HG03442 (cell line): ENCODE data around the gene CD6.

Source experiments
- ATAC-seq: cut with Tn5 transposase; IDR thresholded peaks from one replicate; pipeline ENCODE4 v1.9.1; 2021; ENCODE audit warnings: mild to moderate bottlenecking, moderate library complexity; ENCODE audit not compliant: unreplicated experiment

CD6 gene

DNA sequence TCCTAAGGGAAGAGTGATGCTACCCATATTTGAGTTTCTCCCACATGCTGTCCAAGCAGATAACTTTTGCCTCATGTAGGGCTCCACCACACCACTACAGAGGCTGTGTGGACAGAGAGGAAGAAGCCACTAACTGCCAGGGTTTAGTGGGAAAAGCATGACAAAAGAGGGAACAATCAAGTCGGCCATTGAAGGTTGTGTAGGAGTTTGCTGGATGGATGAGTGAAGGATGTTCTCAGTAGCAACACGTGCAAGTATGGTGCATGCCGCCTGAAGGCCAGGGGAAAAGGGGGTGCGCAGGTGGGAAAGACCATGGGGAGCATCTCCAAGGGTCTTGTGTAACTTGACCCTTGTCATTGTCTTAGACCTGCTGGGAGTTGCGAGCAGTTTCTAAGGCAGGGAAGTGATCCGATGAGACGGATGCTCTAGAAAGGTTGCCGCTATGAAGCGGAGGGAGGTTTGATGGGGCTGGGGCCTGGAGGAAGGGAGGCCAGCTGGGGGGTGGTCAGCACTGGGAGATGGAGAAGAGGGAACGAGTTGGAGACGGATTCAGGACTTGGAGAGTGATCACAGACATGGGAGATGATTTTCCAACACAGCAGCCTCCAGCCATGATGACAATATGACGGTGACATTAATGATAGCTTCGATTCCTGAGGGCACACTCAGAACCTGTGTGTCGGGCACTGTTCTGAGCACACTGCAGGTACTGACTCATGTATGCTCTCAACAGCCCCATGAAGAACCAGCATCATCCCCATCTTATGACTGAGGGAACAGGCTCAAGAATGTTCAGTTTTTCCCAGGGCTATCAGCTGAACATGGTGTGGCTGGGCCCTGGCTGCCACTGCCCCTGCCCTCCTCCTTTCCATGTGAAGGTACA lies 53.7 kb downstream of the CD6 start:
- no peak for ATAC-seq

DNA sequence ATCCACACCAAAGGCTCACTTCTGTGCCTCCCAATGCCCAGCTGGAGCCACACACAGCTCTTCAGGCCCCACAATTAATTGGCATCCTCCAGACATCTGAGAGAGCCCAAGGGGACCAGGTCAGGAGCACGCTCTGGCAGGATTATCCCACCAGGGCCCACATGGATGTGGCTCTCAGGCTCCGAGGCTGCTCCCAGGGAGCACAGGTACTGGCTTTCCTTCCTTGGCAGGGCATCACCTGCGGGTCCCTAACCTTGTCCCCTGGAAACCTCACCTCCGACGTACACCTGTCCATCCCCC lies 54.3 kb downstream of the CD6 start:
- no peak for ATAC-seq

DNA sequence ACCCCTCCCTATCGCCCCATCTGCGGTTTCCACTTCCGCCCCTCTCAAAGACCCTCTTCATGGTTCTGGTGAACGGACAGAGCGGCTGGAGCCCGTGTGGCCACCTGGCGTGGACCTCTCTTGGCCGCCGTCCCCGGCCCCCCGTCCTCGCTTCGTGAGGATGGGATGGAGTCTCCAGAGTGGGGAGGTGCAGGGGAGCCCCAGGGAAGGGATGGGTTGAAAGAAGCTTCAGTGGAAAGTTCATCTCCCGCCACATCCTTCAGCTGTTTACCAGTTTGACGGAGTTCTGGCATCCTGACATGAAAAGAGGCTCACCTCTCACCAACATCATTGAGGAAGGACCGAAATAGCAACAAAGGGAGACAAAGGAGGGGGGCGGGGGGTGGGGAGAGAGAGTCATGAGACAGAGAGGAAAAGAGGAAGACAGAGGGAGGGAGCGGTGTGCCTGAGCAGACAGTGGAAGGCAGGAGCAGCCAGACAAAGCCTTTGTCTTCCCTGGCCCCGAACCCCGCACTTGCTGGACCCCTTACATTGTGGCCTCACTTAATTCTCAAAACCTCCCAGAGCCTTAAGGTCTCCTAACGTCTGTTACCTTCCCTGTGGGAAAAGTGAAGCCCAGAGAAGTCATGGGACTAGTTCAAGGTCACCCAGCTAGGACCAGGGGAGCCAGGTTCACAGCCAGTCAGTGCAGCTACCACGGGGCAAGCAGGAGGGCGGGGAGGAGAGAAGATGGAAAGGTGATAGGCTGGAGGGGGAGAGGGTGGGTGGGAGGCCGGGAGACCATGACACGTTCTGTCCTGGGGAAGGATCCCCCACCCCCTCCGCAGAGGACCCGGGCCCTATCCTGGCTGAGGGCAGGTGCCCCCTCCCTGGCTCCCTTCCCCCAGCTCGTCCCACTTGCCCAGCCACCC lies 54.9 kb downstream of the CD6 start:
- no peak for ATAC-seq

DNA sequence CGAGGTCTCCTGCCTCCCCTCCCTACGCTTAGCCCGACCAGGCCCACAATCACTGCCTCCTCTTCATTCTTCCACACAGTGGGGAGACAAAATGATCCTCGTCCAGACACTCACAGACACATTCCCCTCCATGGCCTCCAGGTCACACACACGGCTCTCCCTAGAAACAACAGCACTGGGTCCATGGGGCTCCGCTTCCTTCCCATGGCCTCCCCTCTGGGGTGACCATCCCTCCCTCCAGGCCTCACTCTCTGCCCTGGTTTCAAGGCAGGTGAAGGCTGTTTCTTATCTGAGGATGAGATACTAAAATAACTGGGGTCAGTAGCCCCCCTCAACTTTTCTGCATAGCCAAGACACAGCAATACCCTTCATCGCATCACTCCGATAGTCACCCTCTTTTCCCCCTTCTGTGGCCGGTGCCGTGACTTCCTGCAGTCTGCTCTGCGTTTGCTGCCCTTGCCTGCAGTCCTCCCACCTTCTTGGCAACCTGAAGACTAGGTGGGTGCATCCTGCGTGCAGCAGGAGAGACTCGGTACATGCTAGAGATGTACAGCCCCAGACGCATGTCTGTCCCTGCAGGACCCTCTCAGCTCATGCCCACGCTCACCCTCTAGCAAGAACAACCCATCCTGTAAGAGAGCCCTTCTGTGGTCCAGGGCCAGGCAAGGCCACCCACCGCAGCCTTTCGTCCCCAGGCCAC lies 55.8 kb downstream of the CD6 start:
- no peak for ATAC-seq

DNA sequence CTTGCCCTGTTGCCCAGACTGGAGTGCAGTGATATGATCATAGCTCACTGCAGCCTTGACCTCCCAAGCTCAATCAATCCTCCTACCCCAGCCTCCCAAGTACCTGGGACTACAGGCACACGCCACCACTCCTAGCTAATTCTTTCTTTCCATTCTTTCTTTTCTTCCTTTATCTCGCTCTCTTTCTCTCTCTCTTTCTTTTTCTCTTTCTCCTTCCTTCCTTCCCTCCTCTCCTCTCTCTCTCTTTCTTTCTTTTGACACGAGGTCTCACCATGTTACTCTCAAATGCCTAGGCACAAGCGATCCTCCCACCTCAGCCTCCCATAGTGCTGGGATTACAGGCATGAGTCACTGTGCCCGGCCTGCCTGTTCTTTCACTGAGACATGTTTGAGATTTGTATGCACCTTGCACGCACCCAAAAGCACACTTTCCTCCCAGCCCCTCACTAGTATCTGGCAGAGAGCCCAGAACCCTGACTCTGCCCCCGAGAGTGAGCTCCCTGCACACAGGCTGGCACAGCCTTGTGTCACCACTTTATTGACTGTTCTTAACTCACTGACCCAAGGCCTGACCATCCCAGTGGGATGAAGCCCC lies 56.8 kb downstream of the CD6 start:
- ATAC-seq, result peak; percentile 92

DNA sequence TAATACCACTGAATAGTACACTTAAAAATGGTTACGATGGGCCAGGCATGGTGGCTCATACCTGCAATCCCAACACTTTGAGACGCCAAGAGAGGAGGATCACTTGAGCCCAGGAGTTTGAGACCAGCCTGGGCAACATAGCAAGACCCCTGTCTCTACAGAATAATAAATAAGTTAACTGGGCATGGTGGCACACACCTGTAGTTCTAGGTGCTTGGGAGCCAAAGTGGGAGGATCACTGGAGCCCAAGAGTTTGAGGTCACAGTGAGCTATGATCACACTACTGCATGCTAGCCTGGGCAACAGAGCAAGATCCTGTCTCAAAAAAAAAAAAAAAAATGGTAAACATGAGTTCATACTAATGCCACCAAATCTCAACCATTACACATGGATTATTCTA lies 61.3 kb downstream of the CD6 start:
- no peak for ATAC-seq

DNA sequence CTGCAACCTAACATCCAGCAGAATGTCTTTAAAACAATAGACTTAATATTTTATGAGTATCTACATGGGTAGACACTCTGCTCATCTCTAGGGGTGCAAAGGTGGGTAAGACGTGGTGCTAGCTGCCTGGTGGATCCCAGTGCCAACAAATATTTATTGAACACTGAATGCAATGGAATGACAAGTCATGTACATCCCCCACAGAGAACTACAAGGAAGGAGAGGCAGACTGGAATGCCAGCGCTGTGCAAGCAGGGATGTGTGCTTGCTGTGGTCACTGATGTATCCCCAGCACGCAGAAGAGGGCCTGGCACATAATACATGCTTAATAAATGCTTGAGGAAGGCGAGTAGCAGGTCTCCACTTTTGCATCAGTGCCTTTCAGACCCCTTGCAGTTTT lies 61.9 kb downstream of the CD6 start:
- no peak for ATAC-seq

DNA sequence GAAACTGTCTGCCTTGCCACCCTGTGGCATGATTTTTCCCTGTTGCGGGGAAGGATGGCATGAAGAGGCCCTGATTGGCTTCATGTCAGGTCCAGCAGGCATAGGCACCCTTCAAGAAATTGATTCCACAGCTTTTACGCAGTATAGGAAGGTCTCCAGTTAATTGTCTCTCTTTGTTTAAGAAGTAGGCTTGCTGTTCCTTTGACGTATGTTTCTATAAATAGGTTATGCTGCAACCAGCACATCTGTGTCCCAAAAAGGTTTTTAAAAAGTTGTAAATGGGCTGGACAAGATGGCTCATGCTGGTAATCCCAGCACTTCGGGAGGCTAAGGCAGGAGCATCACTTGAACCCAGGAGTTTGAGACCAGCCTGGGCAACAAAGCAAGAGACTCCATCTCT lies 62.6 kb downstream of the CD6 start:
- ATAC-seq, result no peak

DNA sequence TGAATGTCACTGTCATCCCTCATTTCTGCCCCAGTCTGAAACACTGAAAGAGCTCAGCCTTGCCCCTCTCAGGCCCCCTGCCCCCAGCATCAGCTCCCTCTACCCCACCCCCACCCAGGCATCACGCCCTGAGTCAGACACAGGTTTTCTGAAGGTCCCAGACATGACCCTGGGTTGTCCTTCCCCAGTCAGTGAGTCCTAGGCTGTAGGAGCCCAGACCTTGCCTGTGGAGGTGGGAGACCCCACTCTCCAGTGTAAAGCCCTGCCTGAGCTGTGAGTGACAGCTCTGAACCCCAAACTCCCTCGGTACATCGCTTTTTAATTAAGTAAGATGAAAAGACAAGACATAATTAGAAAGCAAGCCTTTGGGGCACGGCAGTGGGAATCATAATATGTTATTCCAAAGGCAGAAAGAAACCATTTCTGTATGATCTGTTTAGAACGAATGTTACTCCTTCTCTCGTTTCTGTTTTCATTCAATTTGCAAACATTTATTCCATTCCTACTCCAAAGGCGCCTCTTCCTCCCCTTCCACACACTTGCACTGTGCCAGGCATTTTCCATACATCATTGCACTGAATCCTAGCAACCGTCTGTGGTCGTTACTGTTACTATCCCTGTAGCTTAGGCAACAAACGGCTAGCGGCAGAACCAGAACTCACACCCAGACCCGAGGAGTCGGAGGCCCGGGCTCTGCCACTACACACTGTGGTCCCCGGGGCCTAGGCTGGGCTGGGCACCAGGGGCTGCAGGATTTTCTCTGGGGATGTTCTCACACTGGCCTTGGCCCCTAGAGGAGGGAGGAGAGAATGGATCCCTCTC lies 63.4 kb downstream of the CD6 start:
- ATAC-seq, result no peak

DNA sequence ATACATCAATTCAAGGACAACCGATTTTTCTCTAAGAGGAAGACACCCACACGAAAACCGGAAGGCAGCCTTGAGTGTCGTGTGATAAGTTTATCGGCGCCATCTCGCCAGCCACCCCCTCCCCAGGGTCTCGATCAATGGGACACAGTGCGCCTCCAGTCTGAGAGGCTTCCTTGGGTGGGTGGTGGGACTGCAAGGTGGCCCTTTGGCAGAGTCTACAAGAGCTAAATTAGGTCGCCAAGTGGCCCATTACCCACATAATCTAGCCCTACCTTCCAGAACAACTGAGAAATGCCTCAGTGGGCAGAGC lies 64.0 kb downstream of the CD6 start:
- ATAC-seq, result no peak

DNA sequence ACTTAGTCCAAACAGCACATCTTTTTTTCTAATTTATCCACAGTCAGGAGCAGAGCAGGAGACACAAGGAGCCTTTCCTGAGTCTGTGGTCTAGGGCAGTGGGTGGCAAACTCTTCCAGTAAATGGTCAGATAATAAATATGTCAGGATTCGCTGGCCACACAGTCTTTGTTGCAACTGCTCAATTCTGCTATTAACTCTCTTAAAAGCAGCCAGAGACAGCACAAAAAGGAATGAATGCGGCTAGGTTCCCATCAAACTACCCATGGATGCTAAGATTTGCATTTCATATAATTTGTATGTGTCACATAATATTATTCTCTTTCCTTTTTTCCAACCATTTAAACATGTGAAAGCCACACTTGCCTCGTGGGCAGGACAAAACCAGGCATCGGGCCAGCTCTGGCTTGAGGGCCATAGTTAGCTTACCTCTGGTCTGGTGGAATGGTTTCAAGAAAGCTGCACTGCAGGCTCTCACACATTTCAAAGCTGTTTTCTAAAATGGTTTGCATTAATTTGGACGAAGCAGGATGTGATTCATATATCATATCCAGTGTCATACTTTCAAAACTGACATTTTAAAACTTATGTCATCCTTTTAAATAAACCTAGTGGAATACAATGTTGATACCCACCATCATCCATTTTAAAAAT lies 66.1 kb downstream of the CD6 start:
- ATAC-seq, result no peak

DNA sequence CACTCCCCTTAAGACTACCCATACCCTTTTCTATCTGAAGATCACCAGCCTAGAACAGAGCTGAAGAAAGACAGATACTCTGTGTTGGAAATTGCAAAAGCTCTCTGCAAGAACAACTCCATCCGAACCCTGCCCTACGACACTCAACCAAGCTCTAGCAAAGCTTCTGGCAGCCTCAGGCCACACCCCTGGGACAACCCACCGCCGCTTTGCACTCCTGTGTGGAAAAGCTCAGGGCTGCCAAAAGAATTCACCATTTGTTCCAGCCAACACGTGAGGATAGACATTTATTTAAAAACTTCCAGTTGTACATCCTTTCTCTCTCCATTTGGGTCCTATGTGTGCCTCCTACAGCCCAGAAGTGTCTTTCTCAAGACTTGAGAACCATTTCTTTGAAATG lies 68.4 kb downstream of the CD6 start:
- no peak for ATAC-seq

DNA sequence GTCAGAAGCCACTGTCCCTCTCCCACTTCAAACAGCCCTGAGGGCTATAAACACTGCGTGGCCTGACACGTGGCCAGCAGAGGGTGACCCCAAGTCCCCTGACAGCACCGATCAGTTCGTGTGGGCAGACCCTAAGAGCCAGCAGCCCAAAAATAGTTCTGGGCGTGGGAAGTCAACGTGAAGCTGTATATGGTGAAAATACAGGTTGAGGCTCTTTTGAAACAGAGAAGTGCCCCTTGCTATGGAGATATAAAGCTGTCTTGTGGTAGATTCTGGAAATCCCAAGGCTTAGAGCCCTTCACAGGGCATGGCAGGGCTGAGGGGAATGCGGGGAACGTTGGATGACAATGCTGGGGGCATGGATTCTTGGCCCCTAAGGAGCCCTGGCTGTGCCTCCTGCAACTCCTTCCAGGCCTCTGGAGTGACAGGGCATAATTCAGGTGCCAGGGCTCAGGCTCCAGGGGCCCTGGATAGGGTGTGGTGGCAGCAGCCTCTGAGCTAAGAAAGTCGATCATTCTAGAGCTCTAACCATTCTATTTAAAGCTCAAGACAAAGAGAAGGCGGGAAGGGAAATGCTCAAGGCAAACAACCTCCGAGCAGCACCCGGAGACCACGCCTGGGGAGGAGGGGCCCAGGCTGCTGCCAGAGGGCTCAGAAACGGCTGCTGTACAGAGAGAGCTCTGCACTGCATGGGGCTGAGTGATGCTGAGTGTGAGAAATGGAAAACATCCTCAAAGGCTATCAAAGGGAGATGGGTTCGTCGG lies 70.5 kb downstream of the CD6 start:
- ATAC-seq, result peak; percentile 75

DNA sequence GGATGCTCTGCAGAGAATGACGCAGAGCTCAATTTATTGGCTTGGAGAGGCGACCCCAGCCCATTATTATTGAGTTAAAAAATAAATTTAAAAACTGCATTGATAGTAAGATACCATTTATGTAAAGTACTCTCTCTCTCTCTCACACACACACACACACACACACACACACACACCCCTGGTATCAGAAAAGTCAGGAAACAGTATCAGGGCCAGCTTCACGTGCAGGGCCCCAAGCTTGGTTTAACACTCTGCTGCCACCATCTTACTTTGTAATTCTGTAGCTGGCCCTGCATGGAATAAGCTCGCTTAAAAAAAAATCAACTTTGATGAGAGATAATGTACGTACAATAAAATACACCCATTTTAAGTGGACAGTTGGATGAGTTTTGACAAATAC lies 71.1 kb downstream of the CD6 start:
- ATAC-seq, result no peak

DNA sequence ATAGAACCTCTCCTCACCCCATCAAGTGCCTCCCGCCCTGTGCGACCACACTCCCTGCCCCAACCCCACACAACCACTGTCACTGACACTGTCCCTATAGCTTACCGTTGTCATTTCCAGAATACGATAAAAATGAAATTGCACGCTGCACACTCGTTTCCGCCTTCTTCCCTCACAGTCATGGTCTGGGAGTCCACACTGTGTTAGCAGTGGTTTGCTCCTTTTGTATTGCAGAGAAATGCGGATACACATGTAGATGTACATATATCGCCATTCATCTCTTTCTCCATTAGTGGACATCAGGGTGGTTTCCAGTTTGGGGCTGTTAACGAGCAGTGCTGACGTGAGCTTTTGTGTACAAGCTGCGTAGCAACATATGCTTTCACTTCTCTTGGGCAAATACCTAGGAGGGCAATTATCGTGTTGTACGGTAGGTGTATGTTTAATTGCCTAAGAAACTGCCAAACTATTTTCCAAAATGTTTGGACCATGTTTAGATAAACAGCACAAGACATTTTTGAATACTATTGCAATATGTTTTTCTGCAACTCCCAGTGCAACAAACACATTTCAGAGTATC lies 71.6 kb downstream of the CD6 start:
- ATAC-seq, result no peak

DNA sequence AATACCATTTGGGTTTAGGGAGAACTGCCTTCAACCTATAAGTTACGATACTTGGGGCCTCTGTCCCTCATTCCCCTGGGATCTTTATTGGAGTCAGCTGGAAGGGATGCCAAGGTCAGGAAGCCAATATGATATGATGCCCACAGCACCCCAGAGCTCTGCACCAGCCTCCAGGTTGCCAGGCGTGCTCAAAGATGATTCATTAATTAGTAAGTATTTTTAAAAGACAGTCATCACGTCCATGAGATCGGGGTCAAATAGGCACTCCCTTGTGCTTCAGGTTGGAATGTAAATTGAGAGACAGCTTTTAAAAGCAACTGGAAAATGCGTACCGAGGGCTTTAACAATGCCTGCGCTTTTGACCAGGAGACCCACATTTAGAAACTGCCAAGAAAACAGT lies 73.8 kb downstream of the CD6 start:
- no peak for ATAC-seq

DNA sequence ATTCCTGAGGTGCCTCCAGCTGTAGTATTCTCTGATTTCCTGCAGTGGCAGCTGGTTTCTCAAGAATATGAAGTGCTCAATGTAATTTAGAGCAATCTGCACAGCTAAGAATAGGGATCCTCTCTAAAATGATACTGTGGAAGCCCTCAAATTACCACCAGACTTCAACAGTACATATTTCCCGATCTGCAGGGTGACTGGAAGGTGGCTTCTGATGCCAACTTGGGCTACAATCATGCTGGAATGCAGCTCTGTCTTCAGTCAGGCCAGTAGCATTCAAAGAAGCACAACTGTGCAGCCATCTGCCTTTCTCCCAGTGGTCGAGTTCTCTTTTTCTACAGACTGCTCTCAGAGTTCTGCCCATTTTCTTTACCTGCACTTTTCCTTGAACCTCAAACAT lies 75.4 kb downstream of the CD6 start:
- no peak for ATAC-seq

DNA sequence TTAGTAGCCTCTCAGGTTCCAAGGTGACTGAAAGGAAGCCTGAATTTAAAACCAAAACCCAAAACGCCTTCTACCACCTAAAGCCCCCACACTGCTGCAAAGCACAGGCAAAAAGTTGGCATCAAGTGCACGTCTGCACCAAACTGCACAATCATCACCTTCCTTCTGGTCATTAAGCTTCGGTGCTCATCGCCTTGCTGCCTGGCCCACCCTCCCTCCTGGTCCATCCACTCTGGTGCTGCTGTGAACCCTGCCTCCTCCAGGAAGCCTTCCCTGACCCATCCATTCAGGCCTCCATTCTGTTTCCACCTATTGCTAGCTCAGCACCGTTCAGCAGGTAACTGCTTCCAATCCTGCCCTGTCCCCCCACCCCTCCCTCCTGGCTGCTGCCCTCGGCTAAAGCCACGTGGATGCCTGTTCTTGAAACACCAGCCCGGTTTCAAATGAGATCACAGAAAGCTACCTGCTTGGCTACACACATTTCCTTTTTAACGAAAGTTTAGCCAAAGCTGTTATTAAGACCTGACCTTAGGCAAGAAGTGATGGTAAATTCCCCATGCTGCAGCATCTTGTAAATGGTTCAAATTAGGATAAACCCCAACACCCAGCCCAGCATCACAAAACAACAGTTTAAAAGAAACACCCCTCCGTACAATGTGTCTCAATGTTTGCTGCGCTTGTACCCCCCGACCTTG lies 77.0 kb downstream of the CD6 start:
- no peak for ATAC-seq

DNA sequence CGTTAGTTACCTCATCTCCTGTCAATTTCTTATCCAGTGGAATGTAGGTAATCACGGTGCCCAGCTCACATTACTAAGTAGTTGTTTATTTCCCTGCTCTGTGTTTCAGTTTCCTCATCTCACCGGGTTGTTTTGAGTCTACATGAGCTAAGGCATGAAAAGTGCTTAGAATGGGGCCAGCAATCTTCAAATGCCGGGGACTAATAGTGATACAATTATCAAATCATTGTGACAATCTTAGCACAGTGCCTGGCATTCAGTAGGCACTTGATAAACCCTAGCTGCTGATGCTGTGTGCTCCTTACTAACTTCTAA lies 77.5 kb downstream of the CD6 start:
- ATAC-seq, result no peak
